NT2/D1 (cell line): ENCODE data around the gene KNL1.
"Not testable (repeated sequence)": the region's sequence is repeated elsewhere in the genome, so short reads cannot be mapped to it uniquely, and the experiment has no call there.

Source experiments
- DNase-seq: peaks from one replicate; pipeline ENCODE4 v3.0.0-alpha.2; 2011; ENCODE audit warnings: low read depth, low spot score
- H3K27me3 ChIP-seq: 2 replicates; pipeline ENCODE4 v1.6.0; 2011; ENCODE audit warnings: mild to moderate bottlenecking; ENCODE audit not compliant: insufficient read length, insufficient read depth
- H3K36me3 ChIP-seq: 2 replicates; pipeline ENCODE4 v1.6.1; 2011; ENCODE audit warnings: mild to moderate bottlenecking, low read length, mixed read lengths; ENCODE audit not compliant: insufficient read depth, insufficient read length
- H3K4me1 ChIP-seq: 2 replicates; pipeline ENCODE4 v1.5.1; 2011; ENCODE audit not compliant: insufficient read depth, insufficient read length
- H3K4me3 ChIP-seq: 2 replicates; pipeline ENCODE4 v1.5.1; 2011; ENCODE audit warnings: low read depth; ENCODE audit not compliant: insufficient read length
- H3K9ac ChIP-seq: 2 replicates; pipeline ENCODE4 v1.6.0; 2011; ENCODE audit warnings: low read depth; ENCODE audit not compliant: insufficient read length
- H3K9me3 ChIP-seq: 2 replicates; pipeline ENCODE4 v1.5.1; 2011; ENCODE audit warnings: mild to moderate bottlenecking, low read length; ENCODE audit not compliant: insufficient read depth
- SUZ12 ChIP-seq: IDR thresholded peaks from 2 replicates; pipeline ENCODE4 v1.6.1; 2011; ENCODE audit not compliant: insufficient read length, insufficient read depth; ENCODE audit errors: extremely low read depth
- YY1 ChIP-seq: IDR thresholded peaks from 2 replicates; pipeline ENCODE4 v1.6.1; 2011; ENCODE audit not compliant: insufficient read length, insufficient read depth
- ZNF274 ChIP-seq: IDR thresholded peaks from 2 replicates; pipeline ENCODE4 v1.6.1; 2011; ENCODE audit warnings: mild to moderate bottlenecking, low read depth, low read length

Gene KNL1

DNA sequence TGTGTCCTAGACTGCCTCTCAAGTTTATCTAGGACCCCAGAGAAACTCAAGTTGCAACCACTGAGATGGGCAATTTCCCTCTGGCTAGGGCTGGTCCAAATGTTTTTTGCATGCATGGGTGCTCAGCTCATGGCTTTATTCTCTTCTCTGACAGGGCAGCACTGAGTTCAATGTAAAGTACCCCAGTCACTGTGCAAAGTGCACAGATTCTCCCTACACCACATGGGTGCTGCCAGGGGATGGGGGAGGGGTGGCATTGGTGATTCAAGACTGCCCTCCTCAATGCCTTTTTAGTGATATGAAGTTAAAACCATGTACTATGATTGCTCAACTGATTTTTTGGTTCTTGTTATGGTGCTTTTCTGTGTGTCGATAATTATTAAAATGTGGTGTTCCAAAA lies 86.1 kb downstream of the KNL1 start:
- Histone ChIP-seq H3K36me3 (no peaks in the 10 kb centered on the region), H3K4me3 (no peak overlapping the region), H3K27me3 (no peaks in the 10 kb centered on the region), H3K9ac (no peak overlapping the region), H3K9me3 (peaks cover 5% of the 10 kb centered on the region; the same call in 1 of the 2 replicates), H3K4me1 (no peaks in the 10 kb centered on the region)
- no peak for DNase-seq
- TF ChIP-seq ZNF274, result no peak
- no peak for TF ChIP-seq YY1
- TF ChIP-seq SUZ12, result no peak

DNA sequence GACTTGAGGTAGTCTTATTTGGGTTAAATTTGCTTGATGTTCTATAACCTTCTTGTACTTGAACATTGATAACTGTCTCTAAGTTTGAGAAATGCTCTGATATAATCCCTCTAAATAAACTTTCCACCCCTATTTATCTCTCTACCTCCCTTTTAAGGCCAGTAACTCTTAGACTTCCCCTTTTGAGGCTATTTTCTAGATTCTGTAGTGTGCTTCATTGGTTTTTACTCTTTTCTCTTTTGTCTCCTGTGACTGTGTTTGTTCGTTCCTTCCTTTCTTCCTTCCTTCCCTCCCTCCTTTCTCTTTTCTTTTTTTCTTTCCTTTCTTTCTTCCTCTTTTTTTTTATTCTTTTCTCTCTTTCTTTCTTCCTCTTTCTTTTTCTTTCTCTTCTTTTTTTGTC lies 86.9 kb downstream of the KNL1 start:
- not testable (repeated sequence) for DNase-seq, H3K4me1 ChIP-seq, H3K27me3 ChIP-seq, H3K4me3 ChIP-seq, H3K9ac ChIP-seq, H3K36me3 ChIP-seq
- peaks cover 12% of the 10 kb centered on the region; the same call in 1 of the 2 replicates for H3K9me3 ChIP-seq

DNA sequence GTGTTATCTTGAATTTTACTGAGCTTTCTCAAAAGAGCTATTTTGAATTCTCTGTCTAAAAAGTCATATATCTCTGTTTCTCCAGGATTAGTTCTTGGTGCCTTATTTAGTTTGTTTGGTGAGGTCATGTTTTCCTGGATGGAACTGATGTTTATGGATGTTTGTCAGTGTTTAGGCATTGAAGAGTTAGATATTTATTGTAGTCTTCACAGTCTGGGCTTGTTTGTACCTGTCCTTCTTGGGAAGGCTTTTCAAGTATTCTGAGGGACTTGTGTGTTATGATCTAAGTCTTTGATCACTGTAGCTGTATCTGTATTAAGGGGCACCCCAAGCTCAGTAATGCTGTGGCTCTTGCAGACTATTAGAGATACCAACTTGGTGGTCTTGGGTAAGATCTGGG lies 90.3 kb downstream of the KNL1 start:
- DNase-seq, result no peak
- H3K9me3 ChIP-seq, result peaks cover 22% of the 10 kb centered on the region; the same call in 1 of the 2 replicates
- H3K27me3 ChIP-seq, result no peaks in the 10 kb centered on the region
- no peaks in the 10 kb centered on the region for H3K4me1 ChIP-seq
- no peak for TF ChIP-seq SUZ12
- TF ChIP-seq ZNF274, result no peak
- TF ChIP-seq YY1, result no peak
- H3K9ac ChIP-seq, result no peak overlapping the region
- no peaks in the 10 kb centered on the region for H3K36me3 ChIP-seq
- H3K4me3 ChIP-seq, result no peak overlapping the region

DNA sequence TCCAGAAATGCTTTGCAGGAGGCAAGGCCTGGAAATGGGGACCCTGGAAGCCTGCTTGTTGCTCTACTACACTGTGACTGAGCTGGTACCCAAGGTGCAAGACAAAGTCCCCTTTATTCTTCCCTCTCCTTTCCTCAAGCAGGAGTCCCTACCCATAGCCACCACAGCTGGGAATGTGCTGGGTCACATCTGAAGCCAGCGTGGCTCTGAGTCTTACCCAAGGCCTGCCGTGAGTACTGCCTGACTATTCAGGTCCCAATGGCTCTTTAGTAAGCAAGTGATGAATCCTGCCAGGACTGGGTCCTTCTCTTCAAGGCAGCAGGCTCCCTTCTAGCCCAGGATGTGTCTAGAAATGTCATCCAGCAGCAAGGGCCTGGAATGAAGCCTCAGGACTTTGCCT lies 91.3 kb downstream of the KNL1 start:
- no peak overlapping the region for H3K9ac ChIP-seq
- H3K4me3 ChIP-seq, result no peak overlapping the region
- DNase-seq, result no peak
- H3K4me1 ChIP-seq, result no peaks in the 10 kb centered on the region
- peaks cover 22% of the 10 kb centered on the region; the same call in 1 of the 2 replicates for H3K9me3 ChIP-seq
- H3K36me3 ChIP-seq, result no peaks in the 10 kb centered on the region
- no peak for TF ChIP-seq SUZ12
- TF ChIP-seq ZNF274, result no peak
- no peak for TF ChIP-seq YY1
- H3K27me3 ChIP-seq, result no peaks in the 10 kb centered on the region

DNA sequence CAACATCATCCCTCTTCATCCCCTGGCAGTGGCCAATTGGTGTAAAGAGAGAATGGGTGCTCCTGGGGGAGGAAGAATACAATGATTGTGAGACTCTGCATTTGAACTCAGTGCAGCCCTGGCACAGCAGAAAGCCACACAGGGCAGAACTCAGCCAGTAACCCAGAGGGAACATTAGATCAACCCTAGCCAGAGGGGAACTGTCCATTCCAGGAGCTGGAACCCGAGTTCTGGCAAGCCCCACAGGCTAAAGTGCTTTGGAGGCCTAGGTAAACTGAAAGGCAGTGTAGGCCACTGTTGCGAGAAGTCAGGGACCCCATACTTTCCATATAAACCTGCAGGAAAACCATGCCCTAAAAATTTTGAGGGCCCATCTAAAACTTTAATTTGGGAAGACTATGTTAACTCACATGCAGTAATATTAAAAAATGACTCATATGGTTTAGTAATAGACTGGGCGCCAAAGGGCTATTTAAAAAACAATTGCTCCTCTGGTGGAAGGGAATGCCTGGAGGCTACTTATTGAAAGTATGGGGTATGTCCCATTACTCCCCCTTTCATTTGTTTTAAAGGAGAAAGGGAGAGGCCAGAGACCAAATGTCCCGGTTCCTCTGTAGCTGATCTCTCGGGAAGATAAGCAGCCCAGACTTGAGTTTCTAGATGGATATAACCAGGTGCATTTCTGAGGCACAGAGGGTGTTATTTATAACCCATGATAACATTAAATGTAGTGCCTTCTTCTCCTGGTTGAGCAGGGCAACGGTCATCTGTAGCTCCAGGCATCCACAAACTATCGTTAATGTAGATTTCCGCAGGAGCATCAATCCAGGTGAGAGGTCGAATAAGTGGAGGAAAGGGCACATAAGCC lies 95.1 kb downstream of the KNL1 start:
- H3K9me3 ChIP-seq, result peaks cover 22% of the 10 kb centered on the region; the same call in 1 of the 2 replicates
- no peak for TF ChIP-seq YY1
- no peak for TF ChIP-seq SUZ12
- TF ChIP-seq ZNF274, result no peak
- H3K4me3 ChIP-seq, result no peak overlapping the region
- no peak for DNase-seq
- no peaks in the 10 kb centered on the region for H3K27me3 ChIP-seq
- peaks cover 10% of the 10 kb centered on the region for H3K36me3 ChIP-seq
- H3K4me1 ChIP-seq, result no peaks in the 10 kb centered on the region
- H3K9ac ChIP-seq, result no peak overlapping the region

DNA sequence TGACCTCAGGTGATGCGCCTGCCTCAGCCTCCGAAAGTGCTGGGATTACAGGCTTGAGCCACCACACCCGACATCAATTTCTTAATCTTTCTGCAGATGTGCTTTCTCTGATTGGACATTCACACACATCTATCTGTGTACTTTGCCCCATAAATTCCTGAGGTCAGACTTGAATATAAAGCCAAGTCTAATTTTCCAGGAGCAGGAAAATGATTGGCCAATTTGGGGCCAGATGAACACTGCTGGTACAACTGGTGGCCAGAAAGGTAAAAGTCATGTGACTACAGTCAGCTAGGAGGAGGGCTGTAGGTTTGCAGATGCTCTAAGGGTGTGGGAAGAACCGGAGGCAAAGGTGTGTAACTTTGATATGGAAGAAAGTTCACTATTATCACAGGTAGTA lies 97.7 kb downstream of the KNL1 start:
- H3K27me3 ChIP-seq, result no peaks in the 10 kb centered on the region
- H3K36me3 ChIP-seq, result peaks cover 10% of the 10 kb centered on the region
- no peak overlapping the region for H3K4me3 ChIP-seq
- no peak overlapping the region for H3K9ac ChIP-seq
- TF ChIP-seq SUZ12, result no peak
- TF ChIP-seq ZNF274, result no peak
- no peak for TF ChIP-seq YY1
- H3K4me1 ChIP-seq, result no peaks in the 10 kb centered on the region
- peaks cover 7% of the 10 kb centered on the region; the same call in 1 of the 2 replicates for H3K9me3 ChIP-seq
- DNase-seq, result no peak

DNA sequence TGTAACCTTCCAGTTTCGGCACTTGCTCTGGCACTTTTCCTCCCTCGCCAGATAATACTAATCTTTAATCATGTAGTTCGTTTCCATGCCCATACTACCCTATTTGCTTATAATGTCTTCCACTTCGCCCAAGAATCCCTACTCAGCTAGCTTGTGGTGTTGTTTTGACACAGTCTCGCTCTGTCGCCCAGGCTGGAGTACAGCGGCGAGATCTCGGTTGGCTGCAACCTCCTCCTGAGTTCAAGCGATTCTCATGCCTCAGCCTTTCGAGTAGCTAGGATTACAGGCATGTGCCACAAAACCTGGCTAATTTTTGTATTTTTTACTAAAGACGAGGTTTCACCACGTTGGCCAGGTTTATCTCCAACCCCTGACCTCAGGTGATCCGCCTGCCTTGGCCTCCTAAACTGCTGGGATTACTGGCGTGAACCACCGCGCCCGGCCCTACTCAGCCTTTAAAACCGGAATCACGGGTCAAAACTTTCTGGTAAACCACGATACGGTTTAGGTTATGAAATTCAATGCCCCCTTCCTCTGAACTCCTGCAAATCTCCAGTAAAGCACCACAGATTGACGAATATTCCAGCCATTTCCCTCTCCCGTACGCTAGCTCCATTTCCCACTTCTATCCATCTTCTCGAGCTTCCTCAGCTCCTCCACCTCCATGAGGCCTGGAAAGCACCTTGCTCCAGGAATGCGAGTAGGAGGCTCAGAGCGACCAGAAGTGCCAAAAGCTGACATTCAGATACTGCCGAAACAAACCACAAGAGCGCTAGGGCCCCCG lies 100.0 kb downstream of the KNL1 start:
- H3K9ac ChIP-seq, result peak overlapping the region; percentile 94
- DNase-seq, result no peak
- no peaks in the 10 kb centered on the region for H3K4me1 ChIP-seq
- H3K27me3 ChIP-seq, result no peaks in the 10 kb centered on the region
- TF ChIP-seq SUZ12, result no peak
- TF ChIP-seq YY1, result no peak
- no peak for TF ChIP-seq ZNF274
- H3K4me3 ChIP-seq, result peak overlapping the region; percentile 92
- peaks cover 19% of the 10 kb centered on the region for H3K36me3 ChIP-seq
- H3K9me3 ChIP-seq, result no peaks in the 10 kb centered on the region
